ENCODE measurements around the gene PYCARD. TPM values are rescaled to one million over a fixed set of nuclear protein-coding genes. Genes with fewer than 3 reads are reported as not detected.
"Not testable (repeated sequence)": the region's sequence is repeated elsewhere in the genome, so short reads cannot be mapped to it uniquely, and the experiment has no call there.

PYCARD gene
- not detected in 2 replicates for total RNA-seq (2014; rRNA removed; shearing (Covaris generic))

- DNase-seq (ENCODE audit: low spot score) = no peak
These were observed at the start of gene PYCARD for GRCh38 chr16:31202414-31203375. TSS of gene PYCARD (minus strand) at chr16:31202760. CDS start at chr16:31202690, 70 bp downstream.

- no peak for DNase-seq (ENCODE audit: low spot score)
These were observed 48.9 kb upstream of the PYCARD start for GRCh38 chr16:31251435-31251834.

- no peak for DNase-seq (ENCODE audit: low spot score)
These were observed 48.3 kb upstream of the PYCARD start for GRCh38 chr16:31250782-31251384.

- DNase-seq (ENCODE audit: low spot score) = no peak
These were observed 45.8 kb upstream of the PYCARD start for GRCh38 chr16:31248344-31248743.

- no peak for DNase-seq (ENCODE audit: low spot score)
These were observed 43.7 kb upstream of the PYCARD start for GRCh38 chr16:31246296-31246695.

- DNase-seq (ENCODE audit: low spot score) = not testable (repeated sequence)
These were observed 43.0 kb upstream of the PYCARD start for GRCh38 chr16:31245598-31245997.

- DNase-seq (ENCODE audit: low spot score) = no peak
These were observed 41.4 kb upstream of the PYCARD start for GRCh38 chr16:31243734-31244670.

- DNase-seq (ENCODE audit: low spot score) = no peak
These were observed 39.6 kb upstream of the PYCARD start for GRCh38 chr16:31242206-31242605.

- DNase-seq (ENCODE audit: low spot score) = no peak
These were observed 35.5 kb upstream of the PYCARD start for GRCh38 chr16:31238041-31238440.

- no peak for DNase-seq (ENCODE audit: low spot score)
These were observed 26.9 kb upstream of the PYCARD start for GRCh38 chr16:31229501-31229900.

- no peak for DNase-seq (ENCODE audit: low spot score)
These were observed 25.6 kb upstream of the PYCARD start for GRCh38 chr16:31228206-31228605.

GRCh38 chr16:31225193-31225592, 22.6 kb upstream of the PYCARD start:
- DNase-seq (ENCODE audit: low spot score) = no peak

- DNase-seq (ENCODE audit: low spot score) = no peak
These were observed 21.8 kb upstream of the PYCARD start for GRCh38 chr16:31224092-31224955.

GRCh38 chr16:31223044-31223443, 20.5 kb upstream of the PYCARD start:
- no peak for DNase-seq (ENCODE audit: low spot score)

- DNase-seq (ENCODE audit: low spot score) = no peak
These were observed 19.0 kb upstream of the PYCARD start for GRCh38 chr16:31221357-31222160.

- DNase-seq (ENCODE audit: low spot score) = no peak
These were observed 16.7 kb upstream of the PYCARD start for GRCh38 chr16:31219154-31219741.

GRCh38 chr16:31217136-31217530, 14.6 kb upstream of the PYCARD start:
- DNase-seq (ENCODE audit: low spot score) = no peak

GRCh38 chr16:31216422-31217135, 14.0 kb upstream of the PYCARD start, which contains the start of gene PYDC1:
TSS of gene PYDC1 (minus strand) at chr16:31217135. CDS start at chr16:31217028, 107 bp downstream.
- no peak for DNase-seq (ENCODE audit: low spot score)
